NCI-H526 (cell line): ENCODE data around the gene CTSG.
"Not testable (repeated sequence)": the region's sequence is repeated elsewhere in the genome, so short reads cannot be mapped to it uniquely, and the experiment has no call there.

ENCODE experiments used
- DNase-seq, 2 experiments: peaks; one replicate each; lab custom pipeline; 2025; lab: John Stamatoyannopoulos, UW

The CTSG gene

GRCh38 chr14:24576182-24576581, at the start of gene CTSG:
CTSG (minus strand) TSS chr14:24576250; CDS start chr14:24576223, 27 bp downstream.
- DNase-seq: no peak

- DNase-seq: no peak
Measured at GRCh38 chr14:24613747-24614146, 37.7 kb upstream of the CTSG start.

- no peak for DNase-seq
Measured at GRCh38 chr14:24613241-24613640, 37.2 kb upstream of the CTSG start.

- no peak for DNase-seq
Measured at GRCh38 chr14:24612196-24612595, 36.1 kb upstream of the CTSG start.

GRCh38 chr14:24609655-24610344, 33.8 kb upstream of the CTSG start, which contains the start of gene GZMH:
GZMH (minus strand) TSS chr14:24609685; CDS start chr14:24609613, 72 bp downstream.
- no peak for DNase-seq

GRCh38 chr14:24607635-24608514, 31.8 kb upstream of the CTSG start:
- DNase-seq: no peak

- DNase-seq: no peak
Measured at GRCh38 chr14:24607081-24607480, 31.0 kb upstream of the CTSG start.

- DNase-seq: no peak
Measured at GRCh38 chr14:24606297-24606696, 30.2 kb upstream of the CTSG start.

- peak in 1 of 2 experiments; percentile 27 for DNase-seq
Measured at GRCh38 chr14:24605435-24606190, 29.6 kb upstream of the CTSG start.

- no peak for DNase-seq
Measured at GRCh38 chr14:24597403-24597802, 21.4 kb upstream of the CTSG start.

GRCh38 chr14:24595073-24595808, 19.2 kb upstream of the CTSG start:
- no peak for DNase-seq

GRCh38 chr14:24591004-24591403, 15.0 kb upstream of the CTSG start:
- DNase-seq: not testable (repeated sequence)

- DNase-seq: not testable (repeated sequence)
Measured at GRCh38 chr14:24584402-24584801, 8.4 kb upstream of the CTSG start.

GRCh38 chr14:24578558-24578957, 2.5 kb upstream of the CTSG start:
- no peak for DNase-seq

GRCh38 chr14:24576771-24577170, 721 bp upstream of the CTSG start:
- no peak for DNase-seq

- no peak for DNase-seq
Measured at GRCh38 chr14:24574206-24574774, 1.8 kb downstream of the CTSG start.

- no peak for DNase-seq
Measured at GRCh38 chr14:24566318-24566717, 9.7 kb downstream of the CTSG start.

- DNase-seq: no peak
Measured at GRCh38 chr14:24565766-24566165, 10.3 kb downstream of the CTSG start.

GRCh38 chr14:24563505-24563904, 12.5 kb downstream of the CTSG start:
- no peak for DNase-seq

- no peak for DNase-seq
Measured at GRCh38 chr14:24556756-24557155, 19.3 kb downstream of the CTSG start.

- DNase-seq: not testable (repeated sequence)
Measured at GRCh38 chr14:24549064-24549463, 27.0 kb downstream of the CTSG start.
